Measurements from ENCODE around the gene RAB17.
A peak's percentile ranks its signal among the peaks of the same experiment; 100 is the strongest.
"Not testable (repeated sequence)": the region's sequence is repeated elsewhere in the genome, so short reads cannot be mapped to it uniquely, and the experiment has no call there.

RAB17 gene

DNA sequence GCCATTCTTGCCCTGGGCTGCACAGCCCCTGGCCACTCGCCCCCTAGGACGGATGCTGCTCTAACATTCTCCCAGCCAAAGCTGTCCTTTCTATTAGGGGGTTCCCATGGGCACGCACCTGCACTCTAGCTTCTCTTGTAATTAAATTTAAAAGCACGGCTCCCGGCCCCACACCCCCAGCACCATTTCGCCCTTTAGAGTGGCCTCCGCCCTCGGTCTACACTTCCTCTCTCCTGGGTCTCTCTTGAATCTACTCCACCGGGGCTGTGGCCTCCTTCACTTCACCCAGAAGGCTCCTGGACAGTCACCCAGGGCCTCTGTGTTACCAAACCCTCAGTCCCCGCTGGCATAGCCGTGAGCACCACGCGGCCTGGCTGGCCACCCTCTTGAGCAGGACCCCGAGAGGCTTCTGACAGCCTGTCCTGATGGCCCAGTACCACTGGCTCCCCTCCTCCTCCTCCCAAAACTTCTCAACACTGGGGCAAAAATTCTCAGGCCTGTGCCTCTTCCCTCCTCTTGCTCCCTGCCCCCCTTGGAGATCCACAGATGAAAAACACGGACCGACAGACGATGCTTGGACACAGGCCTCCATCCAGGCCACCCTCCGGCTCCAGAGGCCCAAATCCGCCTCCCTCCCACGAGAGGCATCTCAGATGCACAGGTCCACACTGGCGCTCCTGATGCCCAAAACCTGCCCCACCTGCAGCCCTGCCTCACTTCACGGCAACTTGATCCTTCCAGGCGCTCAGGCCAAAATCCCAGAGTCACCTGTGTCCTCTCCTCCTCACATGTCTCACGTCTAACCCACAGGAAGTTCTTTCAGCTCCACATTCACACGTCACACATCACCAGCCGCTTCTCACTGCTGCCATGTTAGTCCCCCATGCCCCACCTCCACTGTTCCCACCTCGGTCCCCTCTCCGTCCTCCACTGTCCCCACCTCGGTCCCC lies 6.9 kb upstream of the RAB17 start:
- Mint-ChIP-seq H3K27me3 (no peaks in the 10 kb centered on the region), H3K4me1 (no peaks in the 10 kb centered on the region), H3K36me3 (ENCODE audit: low read depth) (no peaks in the 10 kb centered on the region), H3K4me3 (no peak overlapping the region), H3K9me3 (no peaks in the 10 kb centered on the region), H3K27ac (no peak overlapping the region)
- DNase-seq (no peak), ATAC-seq (no peak)

- ATAC-seq: no peak
- Mint-ChIP-seq H3K9me3 (no peaks in the 10 kb centered on the region), H3K4me1 (peaks cover 2% of the 10 kb centered on the region), H3K27me3 (no peaks in the 10 kb centered on the region), H3K27ac (no peak overlapping the region), H3K4me3 (no peak overlapping the region), H3K36me3 (ENCODE audit: low read depth) (no peaks in the 10 kb centered on the region)
- DNase-seq: no peak
Measured at GRCh38 chr2:237596520-237597195, 6.1 kb upstream of the RAB17 start.

GRCh38 chr2:237595829-237596519 lies 5.4 kb upstream of the RAB17 start:
- H3K9me3 Mint-ChIP-seq; H3K4me1 Mint-ChIP-seq; ATAC-seq; H3K36me3 Mint-ChIP-seq (ENCODE audit: low read depth); H3K27me3 Mint-ChIP-seq; H3K27ac Mint-ChIP-seq; DNase-seq; H3K4me3 Mint-ChIP-seq: not testable (repeated sequence)

GRCh38 chr2:237594514-237594871 lies 4.0 kb upstream of the RAB17 start:
- Mint-ChIP-seq H3K4me1 (peaks cover 9% of the 10 kb centered on the region), H3K9me3 (no peaks in the 10 kb centered on the region), H3K4me3 (no peak overlapping the region), H3K36me3 (ENCODE audit: low read depth) (no peaks in the 10 kb centered on the region), H3K27me3 (no peaks in the 10 kb centered on the region), H3K27ac (no peak overlapping the region)
- ATAC-seq (no peak), DNase-seq (no peak)

GRCh38 chr2:237593596-237594320 lies 3.2 kb upstream of the RAB17 start:
- ATAC-seq: no peak
- Mint-ChIP-seq H3K4me3 (no peak overlapping the region), H3K27ac (no peak overlapping the region)

DNA sequence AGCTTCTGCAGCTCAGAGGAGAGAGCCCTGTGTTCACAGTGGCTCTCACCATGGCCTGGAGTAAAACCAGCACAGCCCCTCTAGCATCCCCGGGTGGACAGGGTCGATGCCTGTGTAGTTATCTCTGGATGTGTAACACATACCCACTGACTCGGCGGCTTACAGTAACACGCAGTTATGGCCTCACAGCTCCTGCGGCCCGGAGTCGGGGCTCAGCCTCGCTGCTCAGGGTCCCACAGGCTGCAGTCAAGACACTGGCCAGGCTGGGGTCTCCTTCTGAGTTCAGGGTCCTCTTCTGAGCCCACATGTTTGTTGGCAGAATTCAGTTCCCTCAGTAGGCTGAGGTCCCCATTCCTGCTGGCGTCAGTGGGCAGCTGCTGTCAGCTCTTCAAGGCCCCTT lies 2.5 kb upstream of the RAB17 start:
- no peaks in the 10 kb centered on the region for H3K9me3 Mint-ChIP-seq
- H3K4me1 Mint-ChIP-seq: peaks cover 9% of the 10 kb centered on the region
- no peak for DNase-seq
- no peak overlapping the region for H3K4me3 Mint-ChIP-seq
- ATAC-seq: no peak
- no peaks in the 10 kb centered on the region for H3K36me3 Mint-ChIP-seq (ENCODE audit: low read depth)
- no peak overlapping the region for H3K27ac Mint-ChIP-seq
- H3K27me3 Mint-ChIP-seq: no peaks in the 10 kb centered on the region

More at GRCh38 chr2:237593596-237594320, 3.2 kb upstream of the RAB17 start:
- no peak for DNase-seq
- H3K9me3 Mint-ChIP-seq: no peaks in the 10 kb centered on the region
- H3K27me3 Mint-ChIP-seq: no peaks in the 10 kb centered on the region
- H3K36me3 Mint-ChIP-seq (ENCODE audit: low read depth): no peaks in the 10 kb centered on the region
- peaks cover 9% of the 10 kb centered on the region for H3K4me1 Mint-ChIP-seq

DNA sequence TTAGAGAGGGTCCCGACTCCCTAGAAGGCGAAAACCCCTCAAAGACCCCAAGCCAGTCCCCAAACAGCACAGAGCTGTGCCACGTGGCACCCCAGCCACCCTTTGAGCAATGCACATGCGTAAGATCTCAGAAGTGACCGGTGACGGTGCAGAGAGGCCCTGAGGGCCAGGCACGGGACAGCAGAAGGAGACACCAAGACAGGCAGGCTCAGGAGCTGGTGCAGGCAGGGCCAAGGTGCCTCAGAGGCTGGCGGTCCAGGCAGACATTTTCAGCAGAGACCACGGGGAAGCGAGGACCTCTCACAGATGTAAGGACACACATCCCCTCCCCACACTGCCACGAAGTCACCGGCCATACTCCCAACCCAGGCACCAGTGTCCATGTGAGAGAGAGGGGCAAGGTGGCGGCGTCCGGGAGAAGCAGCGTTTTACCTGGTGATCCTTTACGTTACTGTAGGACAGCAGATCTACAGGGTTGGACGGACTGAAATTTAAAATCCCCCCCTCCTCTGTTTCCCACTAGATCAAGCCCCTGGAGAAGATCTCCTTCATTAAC lies 2.0 kb upstream of the RAB17 start:
- Mint-ChIP-seq H3K27me3 (no peaks in the 10 kb centered on the region), H3K9me3 (no peaks in the 10 kb centered on the region), H3K36me3 (ENCODE audit: low read depth) (no peaks in the 10 kb centered on the region), H3K27ac (no peak overlapping the region), H3K4me1 (peaks cover 9% of the 10 kb centered on the region), H3K4me3 (no peak overlapping the region)
- DNase-seq (no peak), ATAC-seq (no peak)

- peaks cover 9% of the 10 kb centered on the region for H3K4me1 Mint-ChIP-seq
- H3K36me3 Mint-ChIP-seq (ENCODE audit: low read depth): no peaks in the 10 kb centered on the region
- no peaks in the 10 kb centered on the region for H3K9me3 Mint-ChIP-seq
- H3K4me3 Mint-ChIP-seq: no peak overlapping the region
- DNase-seq (peak; percentile 31), ATAC-seq (peak; percentile 34)
- H3K27ac Mint-ChIP-seq: no peak overlapping the region
- H3K27me3 Mint-ChIP-seq: no peaks in the 10 kb centered on the region
Measured at GRCh38 chr2:237591141-237591881, 777 bp upstream of the RAB17 start.

GRCh38 chr2:237588044-237588696 lies 2.4 kb downstream of the RAB17 start:
- Mint-ChIP-seq H3K36me3 (ENCODE audit: low read depth) (no peaks in the 10 kb centered on the region), H3K9me3 (no peaks in the 10 kb centered on the region), H3K27me3 (peaks cover 1% of the 10 kb centered on the region), H3K4me1 (peaks cover 9% of the 10 kb centered on the region), H3K4me3 (no peak overlapping the region), H3K27ac (no peak overlapping the region)
- DNase-seq: no peak
- no peak for ATAC-seq

DNA sequence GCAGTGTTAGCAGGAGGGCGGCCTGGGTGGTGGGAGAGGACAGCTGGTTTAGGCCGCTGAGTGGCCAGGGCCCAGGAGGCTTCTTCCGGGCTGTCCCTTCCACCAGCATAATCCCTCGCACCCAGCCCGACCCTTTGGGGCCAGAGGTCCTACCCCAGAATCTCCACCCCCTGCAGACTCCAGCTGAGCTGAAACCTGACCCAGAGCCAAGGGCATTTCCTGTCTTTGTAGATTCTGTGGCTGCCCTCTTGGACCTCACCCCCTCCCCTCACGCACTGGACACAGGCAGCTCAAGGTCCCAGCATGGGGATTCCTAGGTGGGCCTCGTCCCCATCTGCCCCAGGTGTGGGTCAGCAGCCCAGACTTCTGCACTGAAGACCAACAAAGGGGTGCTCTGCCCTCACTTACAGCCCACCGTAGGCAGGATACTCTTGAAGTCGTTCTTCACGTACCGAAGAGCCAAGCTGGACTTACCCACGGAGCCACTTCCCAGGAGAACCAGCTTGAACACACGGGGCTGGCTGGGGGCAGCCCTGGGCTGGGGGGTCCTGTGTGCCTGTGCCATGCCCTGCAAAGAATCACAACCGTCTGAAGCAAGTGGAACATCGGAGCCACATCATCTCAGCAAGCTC lies 4.8 kb downstream of the RAB17 start:
- Mint-ChIP-seq H3K36me3 (ENCODE audit: low read depth) (no peaks in the 10 kb centered on the region), H3K4me3 (no peak overlapping the region), H3K4me1 (peaks cover 10% of the 10 kb centered on the region), H3K27me3 (peaks cover 1% of the 10 kb centered on the region), H3K9me3 (no peaks in the 10 kb centered on the region), H3K27ac (no peak overlapping the region)
- no peak for DNase-seq
- ATAC-seq: no peak

DNA sequence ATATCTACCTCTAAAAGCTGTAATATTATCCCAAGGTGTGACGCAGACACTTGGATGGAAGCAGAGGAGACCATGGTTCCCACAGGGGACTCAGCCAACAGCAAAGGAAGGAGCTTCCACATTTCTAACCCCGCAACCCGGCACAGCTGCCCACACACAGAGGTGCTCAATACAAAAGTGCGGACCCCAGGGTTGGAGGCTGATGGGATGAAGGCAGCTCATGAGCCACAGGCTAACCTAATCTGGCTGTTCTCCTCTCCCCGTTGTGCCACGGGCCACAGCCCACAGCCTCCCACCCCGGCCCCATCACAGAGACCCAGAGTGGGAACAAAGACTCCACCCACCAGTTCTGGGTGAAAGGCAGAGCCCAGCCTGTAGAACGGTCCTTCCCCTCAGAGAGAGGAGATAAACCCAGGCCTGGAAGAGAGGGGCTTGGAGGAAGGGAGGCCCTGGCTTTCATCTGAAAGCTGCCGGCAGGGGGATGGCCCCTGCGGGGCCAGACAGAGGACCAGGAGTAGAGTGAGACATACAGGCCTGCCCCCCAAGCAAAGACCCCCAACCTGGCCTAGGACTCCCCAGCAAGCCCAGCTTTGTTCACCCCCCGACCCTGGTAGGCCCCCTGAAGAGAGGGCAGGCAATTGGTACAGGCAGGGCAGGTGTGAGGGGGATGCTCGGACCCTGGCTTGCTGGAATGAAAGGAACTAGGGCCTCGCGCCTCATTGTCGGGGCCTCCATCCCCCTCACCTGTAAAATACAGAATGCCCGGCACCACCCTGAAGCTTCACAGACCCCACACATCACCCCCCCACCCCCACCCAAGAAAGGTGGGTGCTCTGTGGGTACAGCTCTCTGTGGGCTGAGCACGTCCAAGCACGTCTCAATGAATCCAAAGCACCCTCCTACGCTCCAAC lies 6.9 kb downstream of the RAB17 start:
- Mint-ChIP-seq H3K9me3 (no peaks in the 10 kb centered on the region), H3K36me3 (ENCODE audit: low read depth) (no peaks in the 10 kb centered on the region), H3K27me3 (peaks cover 1% of the 10 kb centered on the region), H3K4me3 (no peak overlapping the region), H3K4me1 (peaks cover 10% of the 10 kb centered on the region), H3K27ac (no peak overlapping the region)
- no peak for ATAC-seq
- DNase-seq: no peak

Data from activated naive CD8-positive, alpha-beta T cell treated with anti-CD3 and anti-CD28 coated beads, Interleukin-2, amount 50 U/mL, for 24 hours (primary cell).